ENCODE results near the gene DHRS13.

DNA sequence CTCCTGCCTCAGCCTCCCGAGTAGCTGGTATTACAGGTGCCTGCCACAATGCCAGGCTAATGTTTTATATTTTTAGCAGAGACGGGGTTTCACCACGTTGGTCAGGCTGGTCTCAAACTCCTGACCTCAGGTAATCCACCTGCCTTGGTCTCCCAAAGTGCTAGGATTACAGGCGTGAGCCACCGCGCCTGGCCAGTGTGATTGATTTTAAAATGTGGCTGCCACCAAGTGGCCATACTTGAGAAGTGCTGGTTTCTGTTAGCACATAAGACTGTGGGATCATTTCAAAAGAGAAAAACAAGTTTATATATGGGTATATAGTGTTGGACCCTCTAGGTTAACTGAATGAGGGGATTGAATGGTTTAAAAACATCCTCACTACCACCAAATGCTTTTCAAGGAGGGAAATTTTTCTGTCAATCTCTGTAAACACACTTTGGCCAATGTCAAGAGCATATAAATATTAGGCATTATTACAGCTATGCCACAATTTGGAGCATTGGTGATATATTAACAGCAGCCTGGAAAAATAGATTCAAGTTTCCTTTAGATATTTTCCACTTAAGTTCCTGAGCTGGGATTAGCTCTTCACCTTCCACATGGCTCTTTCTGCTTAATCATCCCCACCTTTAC is 13.5 kb upstream of the DHRS13 start:
- TF ChIP-seq, protein P1, sequence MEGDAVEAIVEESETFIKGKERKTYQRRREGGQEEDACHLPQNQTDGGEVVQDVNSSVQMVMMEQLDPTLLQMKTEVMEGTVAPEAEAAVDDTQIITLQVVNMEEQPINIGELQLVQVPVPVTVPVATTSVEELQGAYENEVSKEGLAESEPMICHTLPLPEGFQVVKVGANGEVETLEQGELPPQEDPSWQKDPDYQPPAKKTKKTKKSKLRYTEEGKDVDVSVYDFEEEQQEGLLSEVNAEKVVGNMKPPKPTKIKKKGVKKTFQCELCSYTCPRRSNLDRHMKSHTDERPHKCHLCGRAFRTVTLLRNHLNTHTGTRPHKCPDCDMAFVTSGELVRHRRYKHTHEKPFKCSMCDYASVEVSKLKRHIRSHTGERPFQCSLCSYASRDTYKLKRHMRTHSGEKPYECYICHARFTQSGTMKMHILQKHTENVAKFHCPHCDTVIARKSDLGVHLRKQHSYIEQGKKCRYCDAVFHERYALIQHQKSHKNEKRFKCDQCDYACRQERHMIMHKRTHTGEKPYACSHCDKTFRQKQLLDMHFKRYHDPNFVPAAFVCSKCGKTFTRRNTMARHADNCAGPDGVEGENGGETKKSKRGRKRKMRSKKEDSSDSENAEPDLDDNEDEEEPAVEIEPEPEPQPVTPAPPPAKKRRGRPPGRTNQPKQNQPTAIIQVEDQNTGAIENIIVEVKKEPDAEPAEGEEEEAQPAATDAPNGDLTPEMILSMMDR (IDR thresholded peaks at IDR 0.05): peak; percentile 50 to 67 (median 60)
- no peak for TF ChIP-seq POLR2A (IDR thresholded peaks at IDR 0.05)
